Tibial nerve (tissue), 4 donors: ENCODE data around the gene LIN28B. TPM values are rescaled to one million over a fixed set of nuclear protein-coding genes. Genes with fewer than 3 reads are reported as not detected.
"Not testable (repeated sequence)": the region's sequence is repeated elsewhere in the genome, so short reads cannot be mapped to it uniquely, and the experiment has no call there.

Experiments used
- DNase-seq, 2 donors: peaks; one replicate each; pipeline ENCODE4 v3.0.0-alpha.2; 2019; ENCODE audit warnings: low spot score in 2 of 2
- H3K27ac ChIP-seq, 4 donors: fragments of 200-600 bp; sonication (generic) in 3 of 4; one replicate each; pipeline ENCODE4 v1.5.1; 2017 to 2019; ENCODE audit warnings: mild to moderate bottlenecking in 1 of 4
- H3K27me3 ChIP-seq, 2 donors: fragments of 200-600 bp; sonication (generic) in 1 of 2; one replicate each; pipeline versions ENCODE4 v1.5.1 to v1.6.0; 2017 to 2019
- H3K36me3 ChIP-seq, 3 donors: fragments of 200-600 bp; sonication (generic); one replicate each; pipeline ENCODE4 v1.5.1; 2018 to 2019
- H3K4me1 ChIP-seq, 4 donors: fragments of 200-600 bp; sonication (generic) in 3 of 4; one replicate each; pipeline ENCODE4 v1.5.1; 2017 to 2019
- H3K4me3 ChIP-seq, 4 donors: fragments of 200-600 bp; sonication (generic) in 3 of 4; one replicate each; pipeline ENCODE4 v1.5.1; 2017 to 2019; ENCODE audit warnings: mild to moderate bottlenecking in 1 of 4, moderate library complexity in 1 of 4
- H3K9me3 ChIP-seq, 4 donors: fragments of 200-600 bp; sonication (generic) in 3 of 4; one replicate each; pipeline ENCODE4 v1.5.1; 2017 to 2019
- CTCF ChIP-seq, 5 experiments: fragments of 200-600 bp in 3 of 5; fragments of 450-650 bp in 2 of 5; sonication (generic) in 3 of 5; IDR thresholded peaks; one replicate each; pipeline ENCODE4 v1.5.1; 2016 to 2019; ENCODE audit warnings: antibody characterized with exemption in 5 of 5, mild to moderate bottlenecking in 3 of 5, moderate library complexity in 2 of 5
- EP300 ChIP-seq, 2 donors: sonication (generic); formaldehyde crosslinking; IDR thresholded peaks; one replicate each; pipeline ENCODE4 v1.6.1; 2017; ENCODE audit warnings: antibody characterized with exemption in 2 of 2, mild to moderate bottlenecking in 1 of 2
- POLR2A ChIP-seq, 2 donors: fragments of 450-650 bp; IDR thresholded peaks; one replicate each; pipeline ENCODE4 v1.6.1; 2017; ENCODE audit warnings: antibody characterized with exemption in 2 of 2, mild to moderate bottlenecking in 2 of 2, moderate library complexity in 2 of 2
- WGBS, 2 donors: methylation state at CpG; one replicate each; pipeline ENCODE4 v1.1.5; 2018; 5-methylcytosine and 5-hydroxymethylcytosine counted together
- total RNA-seq, 4 donors: library from RNA; depleted of rRNA; stranded (reverse); fragments of >200 nt; gene quantifications; one replicate each; pipeline ENCODE4 v1.1.0, GENCODE V29; 2016

The LIN28B gene
- total RNA-seq, 4 donors from 2014 or later = not detected

GRCh38 chr6:104969785-104970581 lies 13.1 kb downstream of the LIN28B start:
- DNase-seq = no peak
- TF ChIP-seq EP300 (IDR thresholded peaks at IDR 0.05) (no peak), CTCF (IDR thresholded peaks at IDR 0.05) (no peak)
- Histone ChIP-seq H3K27me3 (no peaks in the 10 kb centered on the region), H3K27ac (no peak overlapping the region), H3K9me3 (no peaks in the 10 kb centered on the region), H3K36me3 (no peaks in the 10 kb centered on the region), H3K4me1 (no peaks in the 10 kb centered on the region), H3K4me3 (no peak overlapping the region)
- 75 to 77% methylated on average over 2 of the region's 2 CpGs for WGBS, 2 donors

GRCh38 chr6:104973404-104973803 lies 16.5 kb downstream of the LIN28B start:
- no peaks in the 10 kb centered on the region for H3K4me1 ChIP-seq
- H3K27ac ChIP-seq = no peak overlapping the region
- WGBS, 2 donors = 19% methylated on average over 3 of the region's 3 CpGs
- H3K36me3 ChIP-seq = no peaks in the 10 kb centered on the region
- no peaks in the 10 kb centered on the region for H3K9me3 ChIP-seq
- DNase-seq = no peak
- H3K4me3 ChIP-seq = no peak overlapping the region
- no peaks in the 10 kb centered on the region for H3K27me3 ChIP-seq
- TF ChIP-seq CTCF (IDR thresholded peaks at IDR 0.05) (no peak), EP300 (IDR thresholded peaks at IDR 0.05) (no peak)

- TF ChIP-seq CTCF (IDR thresholded peaks at IDR 0.05) (no peak), EP300 (IDR thresholded peaks at IDR 0.05) (no peak), POLR2A (IDR thresholded peaks at IDR 0.05) (no peak)
- no peaks in the 10 kb centered on the region for H3K36me3 ChIP-seq
- 89 to 95% methylated on average over 5 of the region's 5 CpGs for WGBS, 2 donors
These were observed 26.4 kb downstream of the LIN28B start for GRCh38 chr6:104983296-104983695.

GRCh38 chr6:104983776-104984175 lies 26.9 kb downstream of the LIN28B start:
- TF ChIP-seq EP300 (IDR thresholded peaks at IDR 0.05) = no peak
- Histone ChIP-seq H3K4me1 (no peaks in the 10 kb centered on the region), H3K4me3 (no peak overlapping the region), H3K36me3 (no peaks in the 10 kb centered on the region), H3K27ac (no peak overlapping the region), H3K9me3 (no peaks in the 10 kb centered on the region), H3K27me3 (no peaks in the 10 kb centered on the region)
- 81 to 85% methylated on average over 4 of the region's 4 CpGs for WGBS, 2 donors
- DNase-seq = no peak

More at GRCh38 chr6:104983296-104983695, 26.4 kb downstream of the LIN28B start:
- H3K9me3 ChIP-seq = no peaks in the 10 kb centered on the region
- no peak for DNase-seq
- H3K4me3 ChIP-seq = no peak overlapping the region
- no peaks in the 10 kb centered on the region for H3K27me3 ChIP-seq
- no peak overlapping the region for H3K27ac ChIP-seq
- H3K4me1 ChIP-seq = no peaks in the 10 kb centered on the region

GRCh38 chr6:104984831-104985230 lies 27.9 kb downstream of the LIN28B start:
- no peaks in the 10 kb centered on the region for H3K36me3 ChIP-seq
- H3K27me3 ChIP-seq = no peaks in the 10 kb centered on the region
- no peak for DNase-seq
- H3K9me3 ChIP-seq = no peaks in the 10 kb centered on the region
- H3K4me3 ChIP-seq = no peak overlapping the region
- 63 to 72% methylated on average over 1 of the region's 1 CpG for WGBS, 2 donors
- no peak overlapping the region for H3K27ac ChIP-seq
- H3K4me1 ChIP-seq = no peaks in the 10 kb centered on the region
- TF ChIP-seq CTCF (IDR thresholded peaks at IDR 0.05) = no peak
- no peak for TF ChIP-seq EP300 (IDR thresholded peaks at IDR 0.05)
- no peak for TF ChIP-seq POLR2A (IDR thresholded peaks at IDR 0.05)

GRCh38 chr6:104985875-104986274 lies 29.0 kb downstream of the LIN28B start:
- WGBS, 2 donors = 68% methylated on average over 4 of the region's 4 CpGs
- not testable (repeated sequence) for H3K27me3 ChIP-seq, H3K4me1 ChIP-seq, H3K36me3 ChIP-seq, H3K27ac ChIP-seq, DNase-seq, H3K9me3 ChIP-seq, H3K4me3 ChIP-seq
